Endothelial cell of umbilical vein (primary cell): Measurements from ENCODE around the gene AKAP6. TPM values are rescaled to one million over a fixed set of nuclear protein-coding genes. Genes with fewer than 3 reads are reported as not detected.

ENCODE experiments used
- BruUV-seq: library from RNA; stranded (reverse); fragments of 400-500 nt; replicated peaks from 2 replicates; lab custom pipeline; 2021; lab: Mats Ljungman, UMichigan
- CTCF ChIA-PET: fragments of 300-600, 350-600 bp; sonication (Branson Sonifier 250); formaldehyde crosslinking; loops from one replicate; lab custom pipeline; 2021; ENCODE audit warnings: antibody characterized with exemption, inconsistent platforms; lab: Charles Lee
- POLR2A ChIA-PET: fragments of 300-600, 350-600 bp; sonication (Branson Sonifier 250); formaldehyde crosslinking; loops from one replicate; lab custom pipeline; 2021; ENCODE audit warnings: antibody characterized with exemption, inconsistent platforms; lab: Charles Lee
- DNase-seq: peaks from one replicate; pipeline ENCODE4 v3.0.0-alpha.2; 2011; ENCODE audit warnings: low read depth, low spot score
- FAIRE-seq: peaks from 2 replicates; lab custom pipeline; 2011; peaks lifted over from hg19 to GRCh38; lab: Jason Lieb, UNC
- H2AFZ ChIP-seq: 2 replicates; pipeline ENCODE4 v1.6.0; 2012; ENCODE audit warnings: low read depth, low read length, control low read depth, inconsistent platforms
- H3K27ac ChIP-seq: 2 replicates; pipeline ENCODE4 v1.5.1; 2011; ENCODE audit warnings: low read depth, mild to moderate bottlenecking, control low read depth, low read length, moderate library complexity; ENCODE audit not compliant: insufficient read depth
- H3K27me3 ChIP-seq, 2 experiments: 2 replicates each; pipeline versions ENCODE4 v1.6.0 to v1.6.1; 2011; ENCODE audit warnings: low read length in 2 of 2, mixed read lengths in 1 of 2; ENCODE audit not compliant: control insufficient read depth in 2 of 2, insufficient read depth in 2 of 2
- H3K36me3 ChIP-seq, 2 experiments: 2 replicates in 1 of 2; 3 replicates in 1 of 2; pipeline ENCODE4 v1.5.1; 2011; ENCODE audit warnings: low read length in 2 of 2, mild to moderate bottlenecking in 1 of 2, moderate library complexity in 1 of 2; ENCODE audit not compliant: control insufficient read depth in 2 of 2, insufficient read depth in 2 of 2; ENCODE audit errors: extremely low read depth in 1 of 2
- H3K4me1 ChIP-seq: 3 replicates; pipeline ENCODE4 v1.5.1; 2011; ENCODE audit warnings: mild to moderate bottlenecking, low read length; ENCODE audit not compliant: control insufficient read depth, insufficient read depth; ENCODE audit errors: extremely low read depth
- H3K4me2 ChIP-seq: 2 replicates; pipeline ENCODE4 v1.6.1; 2011; ENCODE audit warnings: low read length, control low read depth, mixed read lengths; ENCODE audit not compliant: insufficient read depth
- H3K4me3 ChIP-seq, 3 experiments: fragments of 200-600 bp in 1 of 3; sonication (generic), shearing (Covaris generic) in 1 of 3; replicated peaks in 1 of 3; 2 replicates each; pipeline ENCODE4 v1.5.1; 2011 to 2016; ENCODE audit warnings: control low read depth in 3 of 3, low read length in 3 of 3, mild to moderate bottlenecking in 2 of 3, inconsistent platforms in 1 of 3, low read depth in 1 of 3, moderate library complexity in 1 of 3; ENCODE audit not compliant: insufficient read depth in 1 of 3
- H3K79me2 ChIP-seq: 2 replicates; pipeline ENCODE4 v1.6.0; 2012; ENCODE audit warnings: low read length, inconsistent platforms; ENCODE audit not compliant: control insufficient read depth, insufficient read depth
- H3K9ac ChIP-seq: replicated peaks from 2 replicates; pipeline ENCODE3; 2011; ENCODE audit warnings: low read length, control low read depth; ENCODE audit not compliant: insufficient read depth; ENCODE audit errors: extremely low read depth
- H3K9me1 ChIP-seq: replicated peaks from 3 replicates; pipeline ENCODE4 v1.6.0; 2011; ENCODE audit warnings: mild to moderate bottlenecking, low read length; ENCODE audit not compliant: control insufficient read depth, insufficient read depth; ENCODE audit errors: extremely low read depth
- H3K9me3 ChIP-seq: replicated peaks from 2 replicates; pipeline ENCODE4 v1.5.1; 2012; ENCODE audit warnings: low read length, inconsistent platforms; ENCODE audit not compliant: control insufficient read depth, insufficient read depth
- H4K20me1 ChIP-seq: replicated peaks from 2 replicates; pipeline ENCODE3; 2011; ENCODE audit warnings: mild to moderate bottlenecking, low read length; ENCODE audit not compliant: control insufficient read depth, insufficient read depth; ENCODE audit errors: extremely low read depth
- EZH2 ChIP-seq: IDR thresholded peaks from 2 replicates; pipeline ENCODE4 v1.6.1; 2012; ENCODE audit warnings: borderline replicate concordance, low read depth, mild to moderate bottlenecking, moderate library complexity, low read length, inconsistent platforms; ENCODE audit not compliant: severe bottlenecking
- FOS ChIP-seq: IDR thresholded peaks from 2 replicates; pipeline ENCODE4 v1.6.1; 2011; ENCODE audit warnings: mild to moderate bottlenecking, low read length, moderate library complexity, borderline replicate concordance; ENCODE audit not compliant: insufficient read depth
- GATA2 ChIP-seq: IDR thresholded peaks from 2 replicates; pipeline ENCODE4 v1.7.0; 2011; ENCODE audit warnings: low read depth, mild to moderate bottlenecking, moderate library complexity, mixed read lengths, low read length; ENCODE audit not compliant: insufficient read length, insufficient read depth
- JUN ChIP-seq: IDR thresholded peaks from 2 replicates; pipeline ENCODE4 v1.6.1; 2011; ENCODE audit warnings: borderline replicate concordance, low read depth; ENCODE audit not compliant: insufficient read length, insufficient read depth
- MYC ChIP-seq: IDR thresholded peaks from one replicate; pipeline ENCODE4 v1.6.1; 2011; ENCODE audit warnings: mild to moderate bottlenecking, low read depth, low read length
- POLR2A ChIP-seq: IDR thresholded peaks from 2 replicates; pipeline ENCODE4 v1.6.1; 2012; ENCODE audit warnings: low read depth, mild to moderate bottlenecking, control low read depth, low read length
- POLR2AphosphoS5 ChIP-seq: IDR thresholded peaks from 2 replicates; pipeline ENCODE4 v1.6.1; 2012; ENCODE audit warnings: low read depth, mild to moderate bottlenecking, control low read depth, low read length, moderate library complexity; ENCODE audit not compliant: insufficient read depth
- dilution Hi-C: fragments of 300-500 bp; cut with MboI; formaldehyde crosslinking; loops from one replicate; pipeline ENCODE4 v1.15.0; 2019; ENCODE audit warnings: low sequenced_read_pairs; ENCODE audit not compliant: extremely low pct_ligation_motif_present
- intact Hi-C: fragments of 100-400 bp; cut with micrococcal nuclease; formaldehyde crosslinking; loops from one replicate; pipeline ENCODE4 v1.10.0; 2022
- polyA plus RNA-seq, 4 experiments: library from polyadenylated mRNA; depleted of rRNA in 3 of 4; stranded (reverse) in 3 of 4; unstranded in 1 of 4; fragments of >200 nt; gene quantifications; 2 replicates each; pipeline versions ENCODE4 v1.2.1 to v1.2.3, GENCODE V29; 2011 to 2012; ENCODE audit warnings: missing spikeins in 1 of 4
- total RNA-seq: library from RNA; stranded (reverse); gene quantifications from 2 replicates; pipeline ENCODE4 v1.2.3, GENCODE V29; 2021
- TF ChIP-seq, protein P1 (sequence below): IDR thresholded peaks from 2 replicates; pipeline ENCODE4 v1.6.1; 2011; ENCODE audit not compliant: insufficient read depth, insufficient read length
- TF ChIP-seq, protein P2 (sequence below), 2 donors: IDR thresholded peaks; 1 replicate in 1 of 2; 2 replicates in 1 of 2; pipeline ENCODE4 v1.5.1; 2011; ENCODE audit warnings: low read length in 2 of 2, mild to moderate bottlenecking in 2 of 2, moderate library complexity in 2 of 2, control low read depth in 1 of 2, inconsistent platforms in 1 of 2, low read depth in 1 of 2; ENCODE audit not compliant: insufficient read depth in 1 of 2; ENCODE audit errors: extremely low read depth in 1 of 2

Gene AKAP6
- total and polyA plus RNA-seq, 2 donors (not counting 3 experiments of a cell fraction or from before 2014, with no cell fraction given), result 0.03 to 0.49 TPM

GRCh38 chr14:32824195-32824594 lies 495.1 kb downstream of the AKAP6 start:
- H4K20me1 ChIP-seq, result no peaks in the 10 kb centered on the region
- ChIA-PET CTCF (no interaction called here), POLR2A (no interaction called here)
- no peaks in the 10 kb centered on the region for H3K79me2 ChIP-seq
- H3K9me3 ChIP-seq, result no peaks in the 10 kb centered on the region
- no peaks in the 10 kb centered on the region for H3K4me1 ChIP-seq
- H3K27ac ChIP-seq, result no peak overlapping the region
- H2AFZ ChIP-seq, result no peak overlapping the region
- H3K9me1 ChIP-seq, result no peaks in the 10 kb centered on the region
- no peak for DNase-seq
- intact Hi-C loops (no loop called here), dilution Hi-C loops (no loop called here)
- H3K4me3 ChIP-seq, result no peak overlapping the region
- H3K9ac ChIP-seq, result no peak overlapping the region
- no peak for FAIRE-seq
- H3K27me3 ChIP-seq, result no peaks in the 10 kb centered on the region
- BruUV-seq, result no TSS peak
- TF ChIP-seq MYC (no peak), GATA2 (no peak), POLR2A (no peak)
- TF ChIP-seq, protein P1, sequence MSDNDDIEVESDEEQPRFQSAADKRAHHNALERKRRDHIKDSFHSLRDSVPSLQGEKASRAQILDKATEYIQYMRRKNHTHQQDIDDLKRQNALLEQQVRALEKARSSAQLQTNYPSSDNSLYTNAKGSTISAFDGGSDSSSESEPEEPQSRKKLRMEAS, result no peak
- TF ChIP-seq, protein P2, sequence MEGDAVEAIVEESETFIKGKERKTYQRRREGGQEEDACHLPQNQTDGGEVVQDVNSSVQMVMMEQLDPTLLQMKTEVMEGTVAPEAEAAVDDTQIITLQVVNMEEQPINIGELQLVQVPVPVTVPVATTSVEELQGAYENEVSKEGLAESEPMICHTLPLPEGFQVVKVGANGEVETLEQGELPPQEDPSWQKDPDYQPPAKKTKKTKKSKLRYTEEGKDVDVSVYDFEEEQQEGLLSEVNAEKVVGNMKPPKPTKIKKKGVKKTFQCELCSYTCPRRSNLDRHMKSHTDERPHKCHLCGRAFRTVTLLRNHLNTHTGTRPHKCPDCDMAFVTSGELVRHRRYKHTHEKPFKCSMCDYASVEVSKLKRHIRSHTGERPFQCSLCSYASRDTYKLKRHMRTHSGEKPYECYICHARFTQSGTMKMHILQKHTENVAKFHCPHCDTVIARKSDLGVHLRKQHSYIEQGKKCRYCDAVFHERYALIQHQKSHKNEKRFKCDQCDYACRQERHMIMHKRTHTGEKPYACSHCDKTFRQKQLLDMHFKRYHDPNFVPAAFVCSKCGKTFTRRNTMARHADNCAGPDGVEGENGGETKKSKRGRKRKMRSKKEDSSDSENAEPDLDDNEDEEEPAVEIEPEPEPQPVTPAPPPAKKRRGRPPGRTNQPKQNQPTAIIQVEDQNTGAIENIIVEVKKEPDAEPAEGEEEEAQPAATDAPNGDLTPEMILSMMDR (IDR thresholded peaks at IDR 0.05; ENCODE audit: extremely low read depth in 1 of 2, insufficient read depth in 1 of 2, low read depth in 1 of 2, low read length in 2 of 2), result no peak
- H3K4me2 ChIP-seq, result no peak overlapping the region
- no peaks in the 10 kb centered on the region for H3K36me3 ChIP-seq

DNA sequence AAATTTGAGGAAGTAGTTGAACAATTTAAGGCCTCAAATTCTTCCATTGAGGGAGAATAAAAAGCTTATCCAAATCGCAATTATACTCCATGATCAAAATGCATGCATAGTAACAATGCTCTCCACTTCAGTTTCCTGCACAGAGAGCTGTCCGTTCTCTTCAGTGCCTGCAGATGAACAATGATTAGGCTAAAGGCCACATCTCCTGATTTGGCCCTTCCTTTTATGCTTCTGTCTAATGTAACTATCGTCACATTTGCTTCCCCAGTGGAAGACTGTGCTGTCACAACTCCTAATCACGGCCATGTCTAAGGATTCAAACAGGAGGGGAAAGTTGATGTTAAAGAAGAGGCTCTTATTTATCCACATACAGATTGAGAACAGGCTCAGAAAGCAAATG lies 496.0 kb downstream of the AKAP6 start:
- no peaks in the 10 kb centered on the region for H3K9me1 ChIP-seq
- H3K79me2 ChIP-seq, result no peaks in the 10 kb centered on the region
- no peak overlapping the region for H2AFZ ChIP-seq
- TF ChIP-seq, protein P2 (IDR thresholded peaks at IDR 0.05; ENCODE audit: extremely low read depth in 1 of 2, insufficient read depth in 1 of 2, low read depth in 1 of 2, low read length in 2 of 2), result no peak
- TF ChIP-seq EZH2, result no peak
- TF ChIP-seq MYC, result no peak
- no peak for TF ChIP-seq POLR2AphosphoS5
- no peak for TF ChIP-seq FOS
- TF ChIP-seq, protein P1, result no peak
- TF ChIP-seq POLR2A, result no peak
- no peak for TF ChIP-seq JUN
- no peak for TF ChIP-seq GATA2
- no peaks in the 10 kb centered on the region for H3K27me3 ChIP-seq
- H3K4me1 ChIP-seq, result no peaks in the 10 kb centered on the region
- H3K9me3 ChIP-seq, result no peaks in the 10 kb centered on the region
- BruUV-seq, result no TSS peak
- no peak overlapping the region for H3K27ac ChIP-seq
- DNase-seq, result no peak
- CTCF ChIA-PET, result no interaction called here
- FAIRE-seq, result no peak
- no peak overlapping the region for H3K4me2 ChIP-seq
- dilution Hi-C loops (no loop called here), intact Hi-C loops (no loop called here)
- H3K9ac ChIP-seq, result no peak overlapping the region
- H4K20me1 ChIP-seq, result no peaks in the 10 kb centered on the region
- no peak overlapping the region for H3K4me3 ChIP-seq
- POLR2A ChIA-PET, result no interaction called here
- no peaks in the 10 kb centered on the region for H3K36me3 ChIP-seq
